Measurements from ENCODE around the gene KLK4.

Gene KLK4

DNA sequence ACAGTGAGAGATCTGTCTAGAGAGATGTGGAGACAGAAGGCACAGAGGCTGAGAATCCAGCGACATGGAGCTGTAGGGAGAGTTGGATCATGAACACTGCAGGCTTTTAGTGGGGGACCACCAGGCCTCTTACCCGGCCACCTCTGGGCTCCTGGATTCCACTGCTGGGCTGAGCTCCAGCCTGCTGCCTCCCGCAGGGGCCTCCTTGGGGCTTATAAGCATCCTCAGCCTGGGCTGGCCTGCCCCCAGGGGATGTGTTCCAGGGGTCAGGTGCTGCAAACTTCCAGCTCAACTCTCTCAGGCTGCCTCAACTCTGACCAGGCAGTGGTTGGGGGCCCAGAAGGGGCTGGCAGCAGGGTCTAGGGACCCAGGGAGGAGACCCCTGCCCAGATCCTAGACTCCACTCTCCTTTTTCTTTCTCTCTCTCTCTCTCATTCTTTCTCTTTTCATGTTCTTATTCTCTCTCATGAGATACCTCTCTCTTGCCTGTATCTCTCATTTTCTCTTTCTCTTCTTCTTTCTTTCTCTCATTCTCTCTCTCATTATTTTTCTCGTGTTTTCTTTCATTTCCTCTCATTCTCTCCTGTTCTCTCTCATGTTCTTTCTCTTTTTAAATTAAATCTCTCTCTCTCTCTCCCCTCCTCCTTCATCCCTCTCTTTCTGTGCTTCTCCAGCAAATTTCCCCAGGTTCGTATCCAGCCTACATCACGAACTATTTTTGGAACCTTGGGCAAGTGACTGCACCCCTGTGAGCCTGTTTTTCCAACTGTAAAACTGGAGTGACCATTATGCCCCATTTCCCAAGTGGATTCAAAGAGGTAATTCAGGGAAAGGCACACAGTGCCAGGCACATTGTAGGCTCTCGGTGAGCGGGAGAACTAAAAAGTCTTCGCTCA is at the start of gene KLK4:
Gene KLK4, minus strand, starts transcription at position 190 of the 896 bp plus-strand sequence. CDS start 657 bp downstream, outside the sequence.
- no peak for DNase-seq

GRCh38 chr19:50959731-50960500 is 48.7 kb upstream of the KLK4 start:
- no peak for DNase-seq

DNA sequence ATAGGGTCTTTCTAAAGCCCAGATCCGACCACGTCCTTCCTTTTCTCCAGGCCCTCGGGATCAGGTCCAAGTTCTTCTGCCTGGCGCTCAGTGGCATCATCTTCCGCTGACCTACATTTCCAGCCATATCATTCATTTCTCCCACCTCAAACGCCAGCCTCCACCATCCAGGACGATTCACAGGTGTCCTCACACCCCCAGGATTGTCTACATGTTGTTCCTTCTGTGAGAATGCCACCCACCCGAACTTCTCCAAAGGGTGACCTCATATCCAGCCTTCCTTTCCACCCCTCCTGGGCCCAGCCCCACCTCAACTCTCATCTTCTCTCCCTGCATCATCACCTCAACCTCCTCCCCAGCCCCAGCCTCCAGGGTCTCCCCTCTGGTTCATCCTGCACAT is 46.4 kb upstream of the KLK4 start:
- no peak for DNase-seq

DNA sequence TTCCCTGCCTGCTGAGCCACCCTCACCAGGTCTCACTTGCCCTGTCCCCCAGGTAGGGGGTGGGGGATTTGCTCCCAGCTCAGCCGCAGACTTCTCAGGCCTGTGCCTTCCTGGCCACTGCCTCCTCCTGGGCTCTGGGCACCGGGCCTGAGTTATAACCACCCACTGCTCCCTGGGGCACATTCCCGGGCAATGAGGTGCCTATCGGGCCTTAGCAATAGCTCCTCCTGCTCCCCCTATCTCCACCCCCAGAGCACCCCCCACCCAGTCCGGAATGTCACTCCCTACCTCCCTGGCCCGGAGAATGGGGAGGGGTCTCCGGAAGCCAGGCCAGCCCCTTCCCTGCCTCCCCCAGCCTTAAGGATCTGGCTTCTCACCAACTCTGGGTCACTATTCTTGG is 41.7 kb upstream of the KLK4 start, which contains the start of gene KLK5:
Gene KLK5, minus strand, starts transcription at position 129 of the 400 bp plus-strand sequence. CDS start 381 bp downstream, outside the sequence.
- DNase-seq, result no peak

GRCh38 chr19:50949861-50950260 is 38.7 kb upstream of the KLK4 start:
- DNase-seq, result no peak

DNA sequence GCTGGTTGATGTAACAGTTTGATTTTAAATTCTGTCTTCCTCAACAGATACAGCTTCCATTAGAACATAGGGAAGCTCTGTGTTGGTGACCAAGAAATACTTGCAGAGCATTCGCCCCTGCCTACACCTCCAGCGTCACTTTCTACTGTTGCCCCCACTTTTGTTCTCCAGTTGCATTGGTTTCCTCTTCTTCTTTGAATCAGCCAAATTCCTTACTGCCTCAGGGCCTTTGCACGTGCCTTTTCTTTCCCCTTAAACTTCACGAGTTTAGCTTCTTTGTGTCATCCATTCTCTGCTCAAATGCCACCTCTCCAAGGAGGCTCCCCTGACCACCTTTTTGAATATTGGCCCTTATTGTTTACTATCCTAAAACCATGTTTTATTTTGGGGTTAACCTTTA is 35.9 kb upstream of the KLK4 start:
- DNase-seq, result no peak

DNA sequence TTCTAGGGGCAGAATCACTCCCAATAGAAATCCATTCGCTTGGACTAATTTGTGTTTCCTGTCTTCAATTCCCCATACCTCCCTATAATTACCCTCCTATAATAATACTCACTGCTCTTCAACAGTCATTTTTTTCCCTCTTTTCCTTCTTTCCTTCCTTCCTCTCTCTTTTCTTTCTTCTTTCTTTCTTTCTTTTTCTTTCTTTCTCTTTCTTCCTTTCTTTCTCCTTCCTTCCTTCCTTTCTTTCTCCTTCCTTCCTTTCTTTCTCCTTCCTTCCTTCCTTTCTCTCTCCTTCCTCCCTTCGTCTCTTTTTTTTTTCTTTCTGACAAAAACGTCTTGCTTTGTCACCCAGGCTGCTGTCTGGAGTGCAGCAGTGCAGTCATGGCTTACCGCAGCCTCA is 33.6 kb upstream of the KLK4 start:
- no peak for DNase-seq

DNA sequence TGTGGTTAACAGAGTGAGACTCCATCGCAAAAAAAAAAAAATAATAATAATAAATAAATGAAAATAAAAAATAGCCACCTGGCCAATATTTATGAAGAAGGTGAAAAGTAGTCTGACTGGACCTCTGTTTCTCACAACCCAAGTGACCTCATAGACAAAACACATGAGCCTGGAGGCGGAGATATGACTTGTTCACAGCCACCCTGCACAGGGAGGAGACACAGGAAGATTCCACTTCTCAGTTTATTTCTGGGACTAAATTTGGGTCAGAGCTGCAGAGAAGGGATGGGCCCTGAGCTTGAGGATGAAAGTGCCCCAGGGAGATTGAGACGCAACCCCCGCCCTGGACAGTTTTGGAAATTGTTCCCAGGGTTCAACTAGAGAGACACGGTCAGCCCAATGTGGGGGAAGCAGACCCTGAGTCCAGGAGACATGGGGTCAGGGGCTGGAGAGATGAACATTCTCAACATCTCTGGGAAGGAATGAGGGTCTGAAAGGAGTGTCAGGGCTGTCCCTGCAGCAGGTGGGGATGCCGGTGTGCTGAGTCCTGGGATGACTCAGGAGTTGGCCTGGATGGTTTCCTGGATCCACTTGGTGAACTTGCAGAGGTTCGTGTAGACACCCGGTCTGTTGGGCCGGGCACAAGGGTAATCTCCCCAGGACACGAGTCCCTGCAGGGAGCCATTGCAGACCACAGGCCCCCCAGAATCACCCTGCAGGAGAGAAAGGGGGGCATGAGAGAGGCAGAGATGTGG is 32.1 kb upstream of the KLK4 start:
- no peak for DNase-seq

GRCh38 chr19:50939596-50939995 is 28.4 kb upstream of the KLK4 start:
- no peak for DNase-seq

- DNase-seq, result no peak
Observed at GRCh38 chr19:50933640-50934039, 22.4 kb upstream of the KLK4 start.

DNA sequence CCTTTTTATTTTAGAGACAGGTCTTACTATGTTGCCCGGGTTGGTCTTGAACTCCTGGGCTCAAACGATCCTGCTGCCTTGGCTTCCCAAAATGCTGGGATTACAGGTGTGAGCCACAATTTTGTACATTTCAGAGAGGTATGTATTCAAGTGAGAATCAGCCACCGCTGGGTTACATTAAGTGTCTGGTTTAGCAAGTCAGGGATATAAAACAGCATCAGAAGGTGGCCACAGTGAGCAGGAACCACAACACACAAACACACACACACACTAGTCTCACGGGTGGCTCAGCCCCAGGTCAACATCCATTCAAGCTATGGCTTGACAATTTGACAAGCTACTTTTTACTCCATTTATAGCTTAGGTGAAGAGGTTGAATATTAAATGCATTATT is 21.5 kb upstream of the KLK4 start:
- no peak for DNase-seq

DNA sequence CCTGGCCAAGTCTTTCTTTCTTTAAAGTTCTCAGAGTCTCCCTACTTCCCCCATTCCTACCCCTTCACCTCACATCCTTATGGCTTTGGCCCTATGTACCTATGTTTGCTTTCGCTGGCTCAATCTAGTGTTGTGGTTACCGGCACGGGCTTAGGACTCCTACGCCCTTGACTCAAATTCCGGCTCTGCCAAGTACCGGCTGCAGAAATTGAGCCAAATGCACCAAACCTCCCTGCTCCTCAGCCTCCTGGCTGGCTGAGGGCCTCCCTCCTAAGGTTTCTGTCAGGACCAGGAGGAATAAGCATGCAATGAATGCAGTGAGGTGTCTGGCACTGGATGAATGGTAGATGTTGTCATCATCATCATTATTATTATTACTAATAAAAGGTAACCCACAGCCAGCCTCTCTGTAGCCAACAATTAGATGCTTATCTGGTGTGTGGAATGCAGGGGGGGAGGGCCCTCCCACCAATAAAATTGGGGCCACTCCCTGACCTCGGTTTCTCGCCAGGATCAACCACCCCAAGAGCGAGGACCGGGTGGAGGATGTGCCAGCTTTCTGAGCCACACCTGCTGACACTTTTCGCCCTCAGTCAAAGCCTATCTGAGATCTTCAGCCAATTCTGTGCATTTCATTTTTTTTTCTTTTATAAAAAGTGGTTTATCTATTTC is 21.0 kb upstream of the KLK4 start:
- DNase-seq, result no peak

- no peak for DNase-seq
Observed at GRCh38 chr19:50931023-50931422, 19.8 kb upstream of the KLK4 start.

GRCh38 chr19:50928831-50929230 is 17.6 kb upstream of the KLK4 start:
- DNase-seq, result no peak

DNA sequence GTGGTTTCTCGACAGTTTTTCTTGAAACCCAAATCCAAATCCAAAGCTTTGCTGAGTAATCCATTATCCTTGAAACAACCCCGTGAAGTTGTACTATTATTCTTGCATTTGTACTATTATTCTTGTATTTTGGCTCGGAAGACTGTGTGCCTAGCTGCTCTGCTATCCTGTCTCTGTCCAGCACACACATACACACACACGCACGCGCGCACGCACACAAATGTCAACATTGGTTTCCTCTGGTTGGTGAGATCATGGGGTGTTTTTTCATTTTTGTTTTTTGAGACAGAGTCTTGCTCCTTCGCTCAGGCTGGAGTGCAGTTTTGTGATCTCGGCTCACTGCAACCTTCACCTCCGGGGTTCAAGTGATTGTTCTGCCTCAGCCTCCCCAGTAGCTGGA is 14.9 kb upstream of the KLK4 start:
- DNase-seq, result no peak

GRCh38 chr19:50925734-50926133 is 14.5 kb upstream of the KLK4 start:
- DNase-seq, result no peak

GRCh38 chr19:50924586-50924985 is 13.4 kb upstream of the KLK4 start:
- no peak for DNase-seq

DNA sequence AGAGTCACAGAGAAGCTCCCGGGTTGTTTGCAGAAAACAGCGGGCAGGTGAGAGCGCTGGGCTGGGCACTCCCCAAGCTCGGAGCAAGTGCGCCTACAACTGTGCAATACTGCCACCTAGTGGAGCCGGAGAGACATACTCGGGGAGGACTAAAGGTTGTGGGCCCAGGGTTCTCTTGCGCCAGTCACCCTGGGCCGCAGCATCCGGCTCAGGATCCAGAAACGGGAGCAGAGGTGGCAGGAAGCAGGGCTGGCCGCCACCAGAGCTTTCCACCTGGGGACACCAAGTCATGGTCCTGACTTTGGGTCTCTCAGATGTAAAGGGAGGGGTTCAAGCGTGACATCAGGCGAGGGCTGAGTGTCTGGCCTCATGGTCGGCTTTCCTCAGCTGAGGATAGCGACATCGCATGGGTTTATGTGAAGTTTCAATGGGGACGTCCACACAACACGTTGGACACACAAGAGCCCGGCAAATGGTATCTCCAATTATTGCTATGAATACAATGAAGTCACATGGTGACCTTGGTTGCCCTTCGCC is 11.2 kb upstream of the KLK4 start:
- DNase-seq, result peak; percentile 69

GRCh38 chr19:50921426-50922316 is 10.5 kb upstream of the KLK4 start:
- no peak for DNase-seq

DNA sequence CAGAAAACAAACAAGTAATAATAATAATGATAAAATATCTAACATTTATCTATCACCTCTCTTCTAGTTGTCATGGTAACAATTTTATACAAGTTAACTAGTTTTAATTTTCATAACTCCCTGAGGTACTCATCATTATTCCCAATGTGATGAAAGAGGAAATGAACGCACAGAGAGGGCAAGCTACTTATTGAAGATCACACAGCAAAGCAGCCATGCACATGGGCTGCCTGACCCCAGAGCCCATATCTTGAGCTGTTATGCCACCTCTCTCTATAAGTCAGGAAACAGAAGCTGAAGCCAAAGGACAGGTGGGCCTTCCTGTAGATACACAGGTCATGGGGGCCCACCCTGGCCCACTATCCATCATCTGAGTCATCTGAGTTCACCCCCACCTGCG is 4.9 kb upstream of the KLK4 start:
- DNase-seq, result no peak

All from right hindlimb (tissue), 1 donor.